ENCODE data around the gene APOB.

APOB gene

GRCh38 chr2:20962939-20963557 is 80.8 kb downstream of the APOB start:
- no peaks in the 10 kb centered on the region for H3K4me1 ChIP-seq (ENCODE audit: insufficient read depth, low read length, severe bottlenecking)
- no peaks in the 10 kb centered on the region for H3K36me3 ChIP-seq (ENCODE audit: insufficient read depth, low read length)
- no peak overlapping the region for H3K4me2 ChIP-seq (ENCODE audit: low read length)
- no peak for TF ChIP-seq EZH2 (IDR thresholded peaks at IDR 0.05; ENCODE audit: borderline replicate concordance, low read length)
- TF ChIP-seq, protein P1, sequence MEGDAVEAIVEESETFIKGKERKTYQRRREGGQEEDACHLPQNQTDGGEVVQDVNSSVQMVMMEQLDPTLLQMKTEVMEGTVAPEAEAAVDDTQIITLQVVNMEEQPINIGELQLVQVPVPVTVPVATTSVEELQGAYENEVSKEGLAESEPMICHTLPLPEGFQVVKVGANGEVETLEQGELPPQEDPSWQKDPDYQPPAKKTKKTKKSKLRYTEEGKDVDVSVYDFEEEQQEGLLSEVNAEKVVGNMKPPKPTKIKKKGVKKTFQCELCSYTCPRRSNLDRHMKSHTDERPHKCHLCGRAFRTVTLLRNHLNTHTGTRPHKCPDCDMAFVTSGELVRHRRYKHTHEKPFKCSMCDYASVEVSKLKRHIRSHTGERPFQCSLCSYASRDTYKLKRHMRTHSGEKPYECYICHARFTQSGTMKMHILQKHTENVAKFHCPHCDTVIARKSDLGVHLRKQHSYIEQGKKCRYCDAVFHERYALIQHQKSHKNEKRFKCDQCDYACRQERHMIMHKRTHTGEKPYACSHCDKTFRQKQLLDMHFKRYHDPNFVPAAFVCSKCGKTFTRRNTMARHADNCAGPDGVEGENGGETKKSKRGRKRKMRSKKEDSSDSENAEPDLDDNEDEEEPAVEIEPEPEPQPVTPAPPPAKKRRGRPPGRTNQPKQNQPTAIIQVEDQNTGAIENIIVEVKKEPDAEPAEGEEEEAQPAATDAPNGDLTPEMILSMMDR (IDR thresholded peaks at IDR 0.05; ENCODE audit: low read length) = peak; percentile 82
- H3K9ac ChIP-seq (ENCODE audit: low read length) = no peak overlapping the region
- no peaks in the 10 kb centered on the region for H3F3A ChIP-seq (ENCODE audit: insufficient read depth, low read length)
- H3K9me3 ChIP-seq (ENCODE audit: low read length) = no peaks in the 10 kb centered on the region
- no peaks in the 10 kb centered on the region for H3K9me2 ChIP-seq (ENCODE audit: low read depth, low read length)
- no peak overlapping the region for H3K27ac ChIP-seq (ENCODE audit: low read depth, low read length, poor library complexity, severe bottlenecking)
- H3K4me3 ChIP-seq (ENCODE audit: low read depth, low read length, poor library complexity, severe bottlenecking) = no peak overlapping the region
- H3K27me3 ChIP-seq (ENCODE audit: insufficient read depth, low read length) = no peaks in the 10 kb centered on the region
- no peak overlapping the region for H2AFZ ChIP-seq (ENCODE audit: low read length)
- H4K20me1 ChIP-seq (ENCODE audit: insufficient read depth, low read length) = no peaks in the 10 kb centered on the region
- H3K79me2 ChIP-seq (ENCODE audit: insufficient read depth, low read length) = no peaks in the 10 kb centered on the region

GRCh38 chr2:20961858-20962257 is 82.0 kb downstream of the APOB start:
- no peaks in the 10 kb centered on the region for H3F3A ChIP-seq (ENCODE audit: insufficient read depth, low read length)
- no peaks in the 10 kb centered on the region for H3K9me3 ChIP-seq (ENCODE audit: low read length)
- no peak overlapping the region for H2AFZ ChIP-seq (ENCODE audit: low read length)
- H3K79me2 ChIP-seq (ENCODE audit: insufficient read depth, low read length) = no peaks in the 10 kb centered on the region
- H3K4me3 ChIP-seq (ENCODE audit: low read depth, low read length, poor library complexity, severe bottlenecking) = no peak overlapping the region
- no peak overlapping the region for H3K9ac ChIP-seq (ENCODE audit: low read length)
- no peaks in the 10 kb centered on the region for H4K20me1 ChIP-seq (ENCODE audit: insufficient read depth, low read length)
- H3K9me2 ChIP-seq (ENCODE audit: low read depth, low read length) = no peaks in the 10 kb centered on the region
- no peaks in the 10 kb centered on the region for H3K36me3 ChIP-seq (ENCODE audit: insufficient read depth, low read length)
- no peaks in the 10 kb centered on the region for H3K4me1 ChIP-seq (ENCODE audit: insufficient read depth, low read length, severe bottlenecking)
- TF ChIP-seq, protein P1 (IDR thresholded peaks at IDR 0.05; ENCODE audit: low read length) = no peak
- no peak for TF ChIP-seq EZH2 (IDR thresholded peaks at IDR 0.05; ENCODE audit: borderline replicate concordance, low read length)
- no peak overlapping the region for H3K4me2 ChIP-seq (ENCODE audit: low read length)
- H3K27ac ChIP-seq (ENCODE audit: low read depth, low read length, poor library complexity, severe bottlenecking) = no peak overlapping the region
- H3K27me3 ChIP-seq (ENCODE audit: insufficient read depth, low read length) = no peaks in the 10 kb centered on the region

DNA sequence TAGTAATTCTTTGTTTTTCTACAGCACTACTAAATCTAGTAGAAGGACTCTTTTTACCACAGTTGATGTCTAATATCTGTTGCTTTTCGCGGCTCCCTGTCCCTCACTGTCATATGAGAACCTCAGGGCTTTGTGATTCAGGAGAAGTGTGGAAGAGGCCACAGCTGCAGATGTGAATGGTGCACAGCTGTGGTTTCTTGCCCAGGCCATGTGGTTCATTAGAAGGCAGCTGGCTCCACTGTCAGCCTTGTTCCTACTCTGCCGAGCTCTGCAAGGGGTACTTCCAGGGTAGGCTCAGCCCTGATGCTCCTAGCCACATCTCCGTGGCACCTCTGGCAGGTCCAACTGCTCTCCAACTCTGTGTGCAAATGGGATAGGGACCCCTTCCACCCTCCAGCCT is 83.9 kb downstream of the APOB start:
- Histone ChIP-seq H3K36me3 (ENCODE audit: insufficient read depth, low read length) (no peaks in the 10 kb centered on the region), H3K27ac (ENCODE audit: low read depth, low read length, poor library complexity, severe bottlenecking) (no peak overlapping the region), H3F3A (ENCODE audit: insufficient read depth, low read length) (no peaks in the 10 kb centered on the region), H3K9me3 (ENCODE audit: low read length) (no peaks in the 10 kb centered on the region), H4K20me1 (ENCODE audit: insufficient read depth, low read length) (no peaks in the 10 kb centered on the region), H3K9ac (ENCODE audit: low read length) (no peak overlapping the region), H3K4me3 (ENCODE audit: low read depth, low read length, poor library complexity, severe bottlenecking) (no peak overlapping the region), H3K27me3 (ENCODE audit: insufficient read depth, low read length) (no peaks in the 10 kb centered on the region), H2AFZ (ENCODE audit: low read length) (no peak overlapping the region), H3K4me2 (ENCODE audit: low read length) (no peak overlapping the region), H3K4me1 (ENCODE audit: insufficient read depth, low read length, severe bottlenecking) (no peaks in the 10 kb centered on the region), H3K79me2 (ENCODE audit: insufficient read depth, low read length) (no peaks in the 10 kb centered on the region), H3K9me2 (ENCODE audit: low read depth, low read length) (no peaks in the 10 kb centered on the region)
- TF ChIP-seq EZH2 (IDR thresholded peaks at IDR 0.05; ENCODE audit: borderline replicate concordance, low read length) = no peak
- TF ChIP-seq, protein P1 (IDR thresholded peaks at IDR 0.05; ENCODE audit: low read length) = no peak

Data from OCI-LY1 (cell line).